HG03139 (cell line): ENCODE results near the gene IL18R1.

ENCODE experiments used
- ATAC-seq: cut with Tn5 transposase; IDR thresholded peaks from one replicate; pipeline ENCODE4 v1.9.1; 2021; ENCODE audit not compliant: unreplicated experiment

IL18R1 gene

DNA sequence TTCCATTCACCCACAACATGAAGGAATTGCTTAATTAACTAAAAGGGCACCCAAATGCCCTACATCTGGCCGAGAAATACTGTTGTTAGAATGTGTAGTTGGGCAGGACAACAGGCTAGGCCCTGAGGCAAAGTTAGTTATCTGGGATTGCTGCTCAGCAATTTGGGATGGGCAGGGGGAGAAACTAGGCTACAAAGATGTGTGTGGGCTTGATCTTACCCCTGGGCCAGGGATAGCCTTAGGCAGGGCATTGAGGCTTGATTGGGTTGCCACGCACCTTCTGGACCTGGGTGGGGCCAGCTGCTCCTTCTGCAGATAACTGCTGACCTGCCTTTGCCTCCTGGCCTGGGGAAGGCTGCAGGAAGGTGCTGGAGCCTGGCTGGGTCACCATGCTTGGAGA, 76.8 kb downstream of the IL18R1 start:
- ATAC-seq: no peak

DNA sequence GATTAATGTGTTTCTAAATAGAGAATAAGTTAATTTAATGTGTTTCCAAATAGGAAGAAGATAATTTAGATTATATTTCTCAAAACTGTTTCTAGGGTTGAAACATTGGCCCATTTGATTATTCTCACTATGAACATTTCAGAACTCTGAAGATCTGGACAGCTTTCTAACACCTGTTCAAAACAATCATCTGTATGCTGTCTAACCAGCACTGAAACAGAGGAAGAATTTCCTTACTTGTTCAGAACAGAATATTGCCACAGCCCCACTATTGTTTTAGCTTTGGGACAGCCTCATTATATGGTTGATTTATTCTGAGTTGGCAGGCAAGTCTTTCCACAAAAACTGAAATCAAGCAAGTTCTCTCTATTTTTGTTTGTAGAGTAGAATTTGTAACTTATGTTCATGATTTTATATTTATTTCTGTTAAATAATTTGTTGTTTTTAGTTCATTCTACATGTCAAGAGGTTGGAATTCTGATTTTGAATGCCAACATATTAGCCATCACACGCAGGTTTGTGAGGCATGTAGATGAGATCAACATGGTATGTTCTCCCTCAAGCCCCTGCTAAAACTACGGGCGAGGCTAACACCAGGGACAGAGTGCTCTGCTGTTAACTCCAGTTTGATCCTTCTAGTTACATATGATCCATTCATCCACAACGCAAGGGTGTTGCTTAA, 78.5 kb downstream of the IL18R1 start:
- no peak for ATAC-seq

DNA sequence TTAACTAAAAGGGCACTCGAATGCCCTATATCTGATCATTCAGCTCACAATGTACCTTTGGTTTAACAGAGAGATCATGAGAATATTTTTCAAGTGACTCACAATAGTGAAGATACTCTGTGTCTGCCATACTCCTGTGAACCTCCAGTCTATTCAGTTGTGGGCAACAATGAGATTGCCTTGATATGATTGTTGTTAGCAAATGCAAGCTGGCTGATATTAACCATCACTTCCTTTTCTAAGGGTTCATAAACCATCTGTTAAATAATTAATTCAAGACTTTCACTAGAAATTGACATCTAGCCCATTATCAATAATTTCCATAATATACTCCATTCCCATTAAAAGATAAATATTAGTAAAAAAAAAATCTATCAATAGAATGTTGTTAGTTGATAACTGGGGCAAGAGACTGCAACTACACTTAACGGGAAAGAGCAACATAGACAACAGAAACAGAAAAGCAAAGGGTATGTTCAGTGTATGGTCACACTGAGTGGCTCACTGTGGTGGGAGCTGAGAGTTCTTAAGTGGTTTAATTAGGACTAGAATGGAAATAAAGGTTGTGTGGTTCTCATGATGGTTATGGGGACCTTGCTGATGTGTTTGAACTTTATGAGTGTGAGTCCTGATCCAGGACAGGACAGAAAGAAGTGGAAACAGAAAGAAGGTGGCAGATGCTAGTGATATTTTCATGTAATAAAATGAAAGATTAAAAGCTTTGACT, 79.2 kb downstream of the IL18R1 start:
- ATAC-seq: peak; percentile 48

DNA sequence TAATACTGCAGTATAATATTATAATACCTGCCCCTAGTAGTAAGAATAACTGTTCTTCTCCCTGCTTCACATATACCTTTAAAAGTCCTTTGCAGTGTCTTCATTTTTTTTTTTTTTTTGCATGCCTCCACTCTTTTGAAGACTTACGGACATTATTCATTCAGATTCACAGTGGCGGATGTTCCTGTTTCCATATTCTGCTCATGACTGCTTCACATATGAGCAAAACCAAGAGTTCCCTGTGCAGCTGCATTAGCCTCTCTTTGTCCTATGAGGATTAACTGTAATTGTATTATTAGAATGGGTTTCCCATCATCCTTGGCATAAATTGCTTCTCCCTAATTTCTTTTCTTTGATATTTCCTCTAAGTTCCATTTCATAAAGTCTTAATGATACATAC, 80.1 kb downstream of the IL18R1 start:
- no peak for ATAC-seq

DNA sequence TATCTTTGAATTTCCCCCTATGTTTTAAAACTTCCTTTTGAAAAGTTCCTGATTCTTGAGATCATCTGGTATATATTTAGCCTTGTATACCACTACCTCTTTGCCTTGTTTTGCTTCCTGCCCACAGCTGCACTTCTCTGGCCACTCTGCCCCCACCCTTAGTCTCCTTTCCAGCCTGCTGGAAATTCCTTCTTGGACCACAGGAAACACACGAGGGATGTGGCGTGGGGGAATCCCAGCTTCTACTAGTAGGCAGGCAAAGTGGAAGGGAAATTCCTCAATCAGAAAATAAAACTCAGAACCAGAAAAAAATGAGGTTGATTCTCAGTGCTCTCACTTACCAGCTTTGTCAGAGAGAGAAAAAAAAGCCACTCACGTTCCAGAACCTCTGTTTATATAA, 80.7 kb downstream of the IL18R1 start:
- ATAC-seq: no peak

DNA sequence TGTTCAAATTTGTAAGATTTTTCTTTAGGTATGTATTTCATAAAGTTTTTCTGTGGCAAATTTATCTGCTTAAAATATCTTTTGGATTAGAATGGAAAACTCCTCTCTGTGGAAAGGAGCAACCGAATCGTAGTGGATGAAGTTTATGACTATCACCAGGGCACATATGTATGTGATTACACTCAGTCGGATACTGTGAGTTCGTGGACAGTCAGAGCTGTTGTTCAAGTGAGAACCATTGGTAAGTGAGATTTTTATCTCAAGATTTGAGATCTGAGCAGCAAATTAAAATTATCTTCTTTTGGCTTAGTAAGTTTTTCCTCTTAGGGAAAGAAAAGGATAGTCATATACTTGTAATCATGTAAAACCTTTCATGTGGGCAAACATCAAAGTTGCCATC, 81.5 kb downstream of the IL18R1 start:
- no peak for ATAC-seq

DNA sequence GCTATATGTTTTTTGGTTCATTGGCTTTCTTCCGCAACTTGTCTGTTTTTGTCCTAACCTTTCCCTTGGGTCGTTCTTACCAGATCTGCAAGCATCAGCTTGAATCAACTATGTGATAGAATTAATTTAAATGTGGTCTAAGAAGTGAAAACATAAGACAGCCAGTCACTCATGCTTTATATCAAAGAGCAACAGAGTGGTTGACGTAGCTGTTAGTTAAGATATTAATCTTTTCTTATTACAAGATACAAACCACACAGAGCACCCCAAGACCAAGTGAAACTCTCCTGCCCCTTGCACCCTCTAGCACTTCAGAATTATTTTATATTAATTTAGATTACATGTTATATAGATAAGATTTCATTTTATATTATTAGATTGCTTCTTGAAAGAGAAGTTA, 82.5 kb downstream of the IL18R1 start:
- no peak for ATAC-seq

DNA sequence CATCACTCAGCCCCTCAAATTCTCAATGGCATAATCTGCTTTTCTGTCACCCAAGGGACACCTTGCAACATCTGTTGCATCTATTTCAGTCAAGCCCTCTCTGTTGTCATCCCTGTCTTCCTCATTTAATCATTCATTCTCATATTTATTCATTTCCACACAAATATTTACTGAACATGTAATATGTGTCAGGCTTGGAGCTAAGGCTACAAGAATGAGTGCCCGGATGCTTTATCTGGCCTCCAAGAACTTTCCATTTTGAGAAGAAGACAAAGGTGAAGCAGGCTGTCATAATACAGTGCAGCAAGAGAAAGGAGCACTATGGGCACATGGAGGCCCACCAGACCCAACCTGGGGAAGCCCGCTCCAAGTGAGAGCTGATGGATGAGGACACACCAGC, 83.0 kb downstream of the IL18R1 start:
- no peak for ATAC-seq

DNA sequence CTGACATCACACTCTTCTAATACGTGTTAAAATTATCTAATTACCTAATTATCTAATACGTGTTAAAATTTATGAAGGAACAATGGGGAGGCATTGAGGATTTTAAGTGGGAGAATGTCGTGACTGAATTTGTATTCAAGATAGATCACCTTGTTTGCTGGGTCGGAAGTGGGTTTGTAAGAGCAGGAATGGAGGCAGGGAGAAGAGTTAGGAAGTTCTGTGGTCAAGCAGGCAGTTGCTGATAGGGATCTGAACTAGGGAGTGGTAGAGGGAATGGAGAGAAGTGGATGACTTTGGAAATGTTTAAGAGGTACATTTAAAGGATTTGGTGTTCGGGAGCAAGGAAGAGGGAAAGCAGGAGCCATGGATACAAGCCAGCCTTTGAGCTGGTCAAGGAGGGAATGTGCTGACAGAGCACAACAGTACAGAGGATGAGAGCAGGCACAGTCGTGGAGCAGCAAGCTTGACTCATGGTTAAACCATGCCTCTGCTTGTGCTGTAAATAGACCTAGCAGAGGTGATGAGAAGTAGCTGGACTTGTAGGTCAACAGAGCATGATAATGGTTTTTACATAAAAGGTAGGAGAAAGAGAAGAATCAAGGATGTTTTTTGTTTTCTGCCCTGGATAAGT, 83.6 kb downstream of the IL18R1 start:
- ATAC-seq: no peak

DNA sequence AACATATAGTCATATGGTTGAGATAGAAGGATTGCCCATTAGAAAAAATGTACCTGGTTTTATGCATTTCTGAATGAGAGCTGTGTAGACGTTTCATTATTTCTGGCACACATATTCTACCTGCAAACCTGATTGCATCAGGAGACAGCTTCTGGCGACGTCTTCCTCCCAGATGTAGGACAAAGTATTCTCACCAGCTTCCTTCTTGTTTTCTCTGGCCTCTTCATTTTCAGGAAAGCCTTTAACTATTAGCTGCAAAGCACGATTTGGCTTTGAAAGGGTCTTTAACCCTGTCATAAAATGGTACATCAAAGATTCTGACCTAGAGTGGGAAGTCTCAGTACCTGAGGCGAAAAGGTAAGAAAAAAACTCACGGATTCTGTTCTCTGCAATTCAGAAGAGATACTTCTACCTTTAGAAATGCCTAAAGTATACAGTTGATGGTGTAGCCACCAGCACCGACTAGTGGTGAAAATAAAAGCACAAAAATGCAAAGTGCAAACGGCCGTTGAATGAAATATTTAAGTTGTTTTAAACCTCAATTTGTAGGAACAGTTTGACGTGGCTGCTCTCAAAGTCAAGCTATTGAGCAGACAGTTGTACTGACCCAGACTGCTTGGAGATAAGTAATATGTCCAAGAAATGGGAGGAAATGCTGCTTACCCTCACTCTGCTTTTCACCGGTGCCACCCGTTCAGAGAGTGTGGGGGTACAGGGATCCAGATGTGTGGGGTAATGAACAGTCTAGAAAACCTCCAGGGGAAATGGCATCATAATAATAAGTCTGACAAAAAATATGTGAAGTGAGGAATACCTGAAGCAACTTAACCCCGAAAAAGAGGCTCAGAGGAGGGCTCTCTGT, 87.6 kb downstream of the IL18R1 start:
- ATAC-seq: peak; percentile 53

DNA sequence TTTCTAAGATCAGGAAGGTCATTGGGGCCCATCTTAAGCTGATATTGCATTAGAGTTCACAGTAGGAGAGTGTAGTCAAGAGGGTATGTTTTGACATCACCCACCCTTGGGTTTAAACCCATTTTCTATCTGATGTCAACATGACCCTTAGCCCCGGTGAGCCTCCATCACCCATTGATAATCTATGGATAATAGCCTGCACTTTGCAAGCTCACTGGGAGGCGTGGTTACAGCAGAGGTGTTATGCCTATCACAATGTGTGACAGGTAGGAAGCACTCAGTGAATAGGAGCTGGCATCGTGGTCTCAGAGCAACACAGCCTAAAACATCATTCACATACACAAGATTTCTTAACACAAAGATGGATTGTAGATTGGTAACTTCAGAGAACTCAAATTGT, 88.6 kb downstream of the IL18R1 start:
- ATAC-seq: no peak

DNA sequence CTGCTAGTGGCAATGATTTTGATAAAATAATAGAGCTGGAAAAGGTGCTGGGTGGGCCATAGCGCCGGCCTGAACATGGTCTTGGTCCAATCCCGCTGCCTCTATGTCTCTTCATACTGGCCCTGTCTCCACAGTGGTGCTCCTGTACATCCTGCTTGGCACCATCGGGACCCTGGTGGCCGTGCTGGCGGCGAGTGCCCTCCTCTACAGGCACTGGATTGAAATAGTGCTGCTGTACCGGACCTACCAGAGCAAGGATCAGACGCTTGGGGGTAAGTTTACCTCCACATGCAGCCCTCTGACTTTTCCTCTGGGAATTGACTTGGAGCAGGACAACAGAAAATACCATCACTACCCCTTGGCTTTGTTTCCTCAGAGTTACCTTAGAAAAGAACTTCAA, 91.3 kb downstream of the IL18R1 start:
- ATAC-seq: no peak
